ENCODE results near the gene ACBD4.

ACBD4 gene

GRCh38 chr17:45125509-45125908 is 10.0 kb upstream of the ACBD4 start:
- Histone ChIP-seq H3K9ac (ENCODE audit: low read length) (no peak overlapping the region), H3K79me2 (ENCODE audit: low read length) (no peaks in the 10 kb centered on the region)

GRCh38 chr17:45127207-45127547 is 8.3 kb upstream of the ACBD4 start:
- Histone ChIP-seq H3K9me3 (ENCODE audit: insufficient read depth, low read length) (no peaks in the 10 kb centered on the region), H3K4me1 (ENCODE audit: low read length) (peaks cover 7% of the 10 kb centered on the region; the same call in 1 of the 2 replicates), H3K27me3 (ENCODE audit: low read depth, low read length) (no peaks in the 10 kb centered on the region; the same call in 1 of the 2 replicates), H4K20me1 (ENCODE audit: insufficient read depth, low read length) (no peaks in the 10 kb centered on the region), H3K4me3 (ENCODE audit: low read length) (no peak overlapping the region), H3K4me2 (ENCODE audit: low read length) (no peak overlapping the region), H3K36me3 (replicated peaks; ENCODE audit: low read depth, low read length) (no peaks in the 10 kb centered on the region), H2AFZ (ENCODE audit: low read depth, low read length) (no peak overlapping the region), H3K27ac (ENCODE audit: low read length) (no peak overlapping the region), H3K9ac (ENCODE audit: low read length) (no peak overlapping the region), H3K79me2 (ENCODE audit: low read length) (no peaks in the 10 kb centered on the region)
- TF ChIP-seq CTCF (IDR thresholded peaks at IDR 0.05; ENCODE audit: low read depth, low read length) (no peak), EZH2phosphoT487 (IDR thresholded peaks at IDR 0.05; ENCODE audit: low read depth) (no peak)

More at GRCh38 chr17:45125509-45125908, 10.0 kb upstream of the ACBD4 start:
- Histone ChIP-seq H3K36me3 (replicated peaks; ENCODE audit: low read depth, low read length) (no peaks in the 10 kb centered on the region), H4K20me1 (ENCODE audit: insufficient read depth, low read length) (no peaks in the 10 kb centered on the region), H3K4me1 (ENCODE audit: low read length) (peaks cover 4% of the 10 kb centered on the region; the same call in 1 of the 2 replicates), H3K9me3 (ENCODE audit: insufficient read depth, low read length) (no peaks in the 10 kb centered on the region), H3K27ac (ENCODE audit: low read length) (no peak overlapping the region), H3K27me3 (ENCODE audit: low read depth, low read length) (no peaks in the 10 kb centered on the region; the same call in 1 of the 2 replicates), H2AFZ (ENCODE audit: low read depth, low read length) (no peak overlapping the region), H3K4me2 (ENCODE audit: low read length) (no peak overlapping the region), H3K4me3 (ENCODE audit: low read length) (no peak overlapping the region)
- TF ChIP-seq CTCF (IDR thresholded peaks at IDR 0.05; ENCODE audit: low read depth, low read length) (no peak), EZH2phosphoT487 (IDR thresholded peaks at IDR 0.05; ENCODE audit: low read depth) (no peak)

- peaks cover 7% of the 10 kb centered on the region; the same call in 1 of the 2 replicates for H3K4me1 ChIP-seq (ENCODE audit: low read length)
- no peak overlapping the region for H3K4me2 ChIP-seq (ENCODE audit: low read length)
- no peaks in the 10 kb centered on the region for H3K36me3 ChIP-seq (replicated peaks; ENCODE audit: low read depth, low read length)
- no peaks in the 10 kb centered on the region for H4K20me1 ChIP-seq (ENCODE audit: insufficient read depth, low read length)
- H3K9ac ChIP-seq (ENCODE audit: low read length): no peak overlapping the region
- H3K9me3 ChIP-seq (ENCODE audit: insufficient read depth, low read length): no peaks in the 10 kb centered on the region
- H3K4me3 ChIP-seq (ENCODE audit: low read length): no peak overlapping the region
- H3K27ac ChIP-seq (ENCODE audit: low read length): no peak overlapping the region
- no peaks in the 10 kb centered on the region; the same call in 1 of the 2 replicates for H3K27me3 ChIP-seq (ENCODE audit: low read depth, low read length)
- H3K79me2 ChIP-seq (ENCODE audit: low read length): no peaks in the 10 kb centered on the region
- no peak for TF ChIP-seq EZH2phosphoT487 (IDR thresholded peaks at IDR 0.05; ENCODE audit: low read depth)
- no peak for TF ChIP-seq CTCF (IDR thresholded peaks at IDR 0.05; ENCODE audit: low read depth, low read length)
- no peak overlapping the region for H2AFZ ChIP-seq (ENCODE audit: low read depth, low read length)
Observed at GRCh38 chr17:45127548-45128300, 7.8 kb upstream of the ACBD4 start.

GRCh38 chr17:45128331-45128730 is 7.2 kb upstream of the ACBD4 start:
- Histone ChIP-seq H3K4me1 (ENCODE audit: low read length) (peaks cover 7% of the 10 kb centered on the region; the same call in 1 of the 2 replicates), H3K79me2 (ENCODE audit: low read length) (no peaks in the 10 kb centered on the region), H3K36me3 (replicated peaks; ENCODE audit: low read depth, low read length) (no peaks in the 10 kb centered on the region), H4K20me1 (ENCODE audit: insufficient read depth, low read length) (no peaks in the 10 kb centered on the region), H3K27ac (ENCODE audit: low read length) (no peak overlapping the region), H2AFZ (ENCODE audit: low read depth, low read length) (no peak overlapping the region), H3K9ac (ENCODE audit: low read length) (no peak overlapping the region), H3K4me3 (ENCODE audit: low read length) (no peak overlapping the region), H3K27me3 (ENCODE audit: low read depth, low read length) (no peaks in the 10 kb centered on the region; the same call in 1 of the 2 replicates), H3K4me2 (ENCODE audit: low read length) (no peak overlapping the region), H3K9me3 (ENCODE audit: insufficient read depth, low read length) (no peaks in the 10 kb centered on the region)
- TF ChIP-seq CTCF (IDR thresholded peaks at IDR 0.05; ENCODE audit: low read depth, low read length) (no peak), EZH2phosphoT487 (IDR thresholded peaks at IDR 0.05; ENCODE audit: low read depth) (no peak)

Measured in OCI-LY3 (cell line).